Right lobe of liver (tissue), 4 donors: ENCODE measurements around the gene PTBP3.

Experiments used
- CTCF ChIP-seq, 4 donors: fragments of 200-600 bp in 3 of 4; fragments of 450-650 bp in 1 of 4; IDR thresholded peaks; one replicate each; pipeline versions ENCODE4 v1.5.1 to v1.8.0; 2016 to 2022; ENCODE audit warnings: antibody characterized with exemption in 4 of 4, mild to moderate bottlenecking in 2 of 4
- POLR2A ChIP-seq: fragments of 450-650 bp; IDR thresholded peaks from one replicate; pipeline ENCODE4 v1.6.1; 2017; ENCODE audit warnings: antibody characterized with exemption, mild to moderate bottlenecking
- donor health status: DM: no; HTN: no; CAD: no.
- donor health status: DM: no; HTN: no; CAD: no.
- donor health status: DM: no; HTN: yes; CAD: no.

DNA sequence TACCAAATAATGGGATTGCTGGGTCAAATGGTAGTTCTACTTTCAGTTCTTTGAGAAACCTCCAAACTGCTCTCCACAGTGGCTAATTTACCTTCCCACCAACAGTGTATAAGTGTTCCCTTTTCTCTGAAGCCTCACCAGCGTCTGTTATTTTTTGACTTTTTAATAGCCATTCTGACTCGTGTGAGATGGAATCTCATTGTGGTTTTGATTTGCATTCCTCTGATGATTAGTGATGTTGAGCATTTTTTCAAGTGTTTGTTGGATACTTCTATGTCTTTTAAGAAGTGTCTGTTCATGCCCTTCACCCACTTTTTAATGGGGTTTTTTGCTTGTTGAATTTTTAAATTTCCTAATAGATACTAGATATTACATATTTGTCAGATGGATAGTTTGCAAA lies 129.9 kb downstream of the PTBP3 start:
- TF ChIP-seq CTCF (IDR thresholded peaks at IDR 0.05) (no peak), POLR2A (no peak)
